A549 (cell line): ENCODE results near the gene ABCA13. TPM values are rescaled to one million over a fixed set of nuclear protein-coding genes. Genes with fewer than 3 reads are reported as not detected.

Source experiments
- ATAC-seq, 2 experiments: fragments of 200-7000 bp in 1 of 2; fragments of >200 bp in 1 of 2; cut with Nextera tagmentation in 1 of 2; cut with Tn5 transposase in 1 of 2; 3 replicates each; pipeline versions ENCODE4 v1.8.0 to v1.9.1; 2018 to 2020; ENCODE audit warnings: mild to moderate bottlenecking in 1 of 2, moderate library complexity in 1 of 2
- CTCF ChIA-PET: fragments of 300-600 bp; sonication (Branson Sonifier 250); formaldehyde crosslinking; extraction: SDS; loops from one replicate; lab custom pipeline; 2021; ENCODE audit warnings: antibody characterized with exemption, inconsistent platforms; lab: Yijun Ruan, JAX
- POLR2A ChIA-PET: fragments of 350-600 bp; formaldehyde crosslinking; extraction: SDS; loops from one replicate; lab custom pipeline; 2021; ENCODE audit warnings: antibody characterized with exemption, inconsistent platforms; lab: Yijun Ruan, JAX
- DNase-seq, 2 experiments: peaks; one replicate each; pipeline versions ENCODE4 v3.0.0 to v3.0.0-alpha.2; 2011 to 2016; ENCODE audit warnings: low read depth in 1 of 2, low spot score in 1 of 2
- FAIRE-seq: peaks from 2 replicates; lab custom pipeline; 2011; peaks lifted over from hg19 to GRCh38; lab: Jason Lieb, UNC
- H3K27ac ChIP-seq, 2 experiments: fragments of >200 bp; sonication (Bioruptor Twin); formaldehyde crosslinking; 3 replicates each; pipeline ENCODE4 v1.5.1; 2016 to 2017
- H3K4me1 ChIP-seq: fragments of >200 bp; sonication (Bioruptor Twin); formaldehyde crosslinking; 3 replicates; pipeline ENCODE4 v1.6.1; 2016
- H3K4me2 ChIP-seq: fragments of >200 bp; sonication (Bioruptor Twin); formaldehyde crosslinking; 3 replicates; pipeline ENCODE4 v1.6.1; 2016
- H3K4me3 ChIP-seq: fragments of >200 bp; sonication (Bioruptor Twin); formaldehyde crosslinking; 3 replicates; pipeline ENCODE4 v1.5.1; 2016
- H3K9me3 ChIP-seq: fragments of >200 bp; sonication (Bioruptor Twin); formaldehyde crosslinking; 3 replicates; pipeline ENCODE4 v1.6.1; 2016
- BHLHE40 ChIP-seq: IDR thresholded peaks from 2 replicates; pipeline ENCODE4 v1.6.1; 2012; ENCODE audit warnings: low read depth, low read length, inconsistent platforms
- CEBPB ChIP-seq, 2 experiments: fragments of >200 bp in 1 of 2; sonication (Bioruptor Twin) in 1 of 2; formaldehyde crosslinking in 1 of 2; IDR thresholded peaks; 2 replicates each; pipeline ENCODE4 v1.6.1; 2012 to 2016
- CHD2 ChIP-seq: fragments of 150-350 bp; IDR thresholded peaks from 2 replicates; pipeline ENCODE4 v1.6.1; 2014; ENCODE audit warnings: low read length; ENCODE audit not compliant: partially characterized antibody
- CTCF ChIP-seq: fragments of >200 bp; sonication (Bioruptor Twin); formaldehyde crosslinking; IDR thresholded peaks from 3 replicates; pipeline ENCODE4 v1.5.1; 2016
- EHMT2 ChIP-seq: fragments of 200-600 bp; sonication (generic); IDR thresholded peaks from 2 replicates; pipeline ENCODE4 v1.6.1; 2016; ENCODE audit warnings: antibody characterized with exemption, low read depth, mild to moderate bottlenecking, moderate library complexity
- FOSL2 ChIP-seq, 2 experiments: fragments of 450-650 bp in 1 of 2; fragments of >200 bp in 1 of 2; sonication (Bioruptor Twin) in 1 of 2; formaldehyde crosslinking; IDR thresholded peaks; 2 replicates each; pipeline versions ENCODE4 v1.5.0 to v1.6.1; 2016 to 2020; ENCODE audit warnings: mild to moderate bottlenecking in 1 of 2, moderate library complexity in 1 of 2
- GATA3 ChIP-seq: IDR thresholded peaks from 2 replicates; pipeline ENCODE4 v1.6.1; 2012; ENCODE audit warnings: borderline replicate concordance
- HMGXB4 ChIP-seq: fragments of 250-450 bp; sonication (Bioruptor Pico); IDR thresholded peaks from 2 replicates; pipeline ENCODE4 v1.5.0; 2021; ENCODE audit warnings: mild to moderate bottlenecking, moderate library complexity, borderline replicate concordance
- HOXB13 ChIP-seq: fragments of 250-450 bp; sonication (Bioruptor Pico); IDR thresholded peaks from 2 replicates; pipeline ENCODE4 v1.5.0; 2020; ENCODE audit warnings: low read depth, mild to moderate bottlenecking, moderate library complexity
- HOXB5 ChIP-seq: fragments of 250-450 bp; sonication (Bioruptor Pico); IDR thresholded peaks from 2 replicates; pipeline ENCODE4 v1.5.0; 2020; ENCODE audit warnings: mild to moderate bottlenecking, moderate library complexity
- JUNB ChIP-seq: fragments of >200 bp; sonication (Bioruptor Twin); formaldehyde crosslinking; IDR thresholded peaks from 2 replicates; pipeline ENCODE4 v1.6.1; 2016
- KDM5A ChIP-seq: fragments of 200-600 bp; sonication (generic); IDR thresholded peaks from 2 replicates; pipeline ENCODE4 v1.6.1; 2016; ENCODE audit warnings: antibody characterized with exemption, mild to moderate bottlenecking
- MAFK ChIP-seq: fragments of 450-650 bp; IDR thresholded peaks from 2 replicates; pipeline ENCODE4 v1.6.1; 2014; ENCODE audit not compliant: partially characterized antibody
- MAZ ChIP-seq: fragments of 150-350 bp; IDR thresholded peaks from 2 replicates; pipeline ENCODE4 v1.6.1; 2014; ENCODE audit warnings: antibody characterized with exemption, low read depth, low read length, borderline replicate concordance
- NPAS2 ChIP-seq: fragments of 250-450 bp; sonication (Bioruptor Pico); IDR thresholded peaks from 2 replicates; pipeline ENCODE4 v1.8.0; 2022; ENCODE audit warnings: mild to moderate bottlenecking, moderate library complexity, borderline replicate concordance
- NR3C1 ChIP-seq: fragments of >200 bp; sonication (Bioruptor Twin); formaldehyde crosslinking; IDR thresholded peaks from 3 replicates; pipeline ENCODE4 v1.6.1; 2017
- PBX3 ChIP-seq: IDR thresholded peaks from 2 replicates; pipeline ENCODE4 v1.6.1; 2012
- POLR2A ChIP-seq: IDR thresholded peaks from 2 replicates; pipeline ENCODE4 v1.6.1; 2012; ENCODE audit warnings: mild to moderate bottlenecking, low read length
- RAD21 ChIP-seq, 2 experiments: fragments of >200 bp in 1 of 2; sonication (Bioruptor Twin) in 1 of 2; formaldehyde crosslinking in 1 of 2; IDR thresholded peaks in 1 of 2; conservative IDR thresholded peaks in 1 of 2; 2 replicates in 1 of 2; 3 replicates in 1 of 2; pipeline ENCODE4 v1.6.1; 2012 to 2018; ENCODE audit warnings: inconsistent platforms in 1 of 2
- USF2 ChIP-seq: fragments of 450-650 bp; IDR thresholded peaks from 2 replicates; pipeline ENCODE4 v1.6.1; 2014; ENCODE audit warnings: antibody characterized with exemption
- ZSCAN20 ChIP-seq: fragments of 250-450 bp; sonication (Bioruptor Pico); IDR thresholded peaks from 2 replicates; pipeline ENCODE4 v1.8.0; 2022; ENCODE audit warnings: mild to moderate bottlenecking, moderate library complexity
- WGBS: methylation state at CpG from one replicate; pipeline ENCODE4 v1.1.6; 2017; ENCODE audit errors: missing lambda C conversion rate; 5-methylcytosine and 5-hydroxymethylcytosine counted together
- polyA plus RNA-seq, 4 experiments: library from polyadenylated mRNA; depleted of rRNA in 3 of 4; stranded (reverse); fragments of >200 nt; fragmentation: RNase III in 1 of 4; extraction: RNeasy Plus Mini Kit Qiagen cat#74134 plus additional on column Dnase treatment in 1 of 4; gene quantifications; 2 replicates in 3 of 4; 3 replicates in 1 of 4; pipeline ENCODE4 v1.2.3, GENCODE V29; 2011 to 2017

ABCA13 gene
- polyA plus RNA-seq, 2 of the 4 experiments (the other 2 are of a cell fraction), result 0.01 TPM; not detected in 1

GRCh38 chr7:48419401-48419800 lies 248.1 kb downstream of the ABCA13 start:
- no peak overlapping the region for H3K27ac ChIP-seq
- no peak overlapping the region for H3K4me3 ChIP-seq
- no peaks in the 10 kb centered on the region for H3K9me3 ChIP-seq
- no peaks in the 10 kb centered on the region for H3K4me1 ChIP-seq
- CTCF ChIA-PET, result no interaction called here
- ATAC-seq, result no peak
- DNase-seq, result no peak
- no peak for TF ChIP-seq HOXB5 (CRISPR knock-in tag)
- no peak for TF ChIP-seq USF2
- TF ChIP-seq KDM5A, result no peak
- no peak for TF ChIP-seq CHD2
- no peak for TF ChIP-seq RAD21 (conservative IDR thresholded peaks at IDR 0.05 in 1 of 2, IDR thresholded peaks at IDR 0.05 in 1 of 2)
- no peak for TF ChIP-seq MAFK
- TF ChIP-seq JUNB, result no peak
- no peak for TF ChIP-seq POLR2A
- TF ChIP-seq, all 56 proteins: peak for 0
- WGBS, result 34% methylated on average over 2 of the region's 2 CpGs
- FAIRE-seq, result no peak
- POLR2A ChIA-PET, result no interaction called here
- H3K4me2 ChIP-seq, result no peak overlapping the region

GRCh38 chr7:48420206-48420605 lies 248.9 kb downstream of the ABCA13 start:
- H3K27ac ChIP-seq, result no peak overlapping the region
- no peaks in the 10 kb centered on the region for H3K9me3 ChIP-seq
- ATAC-seq (no peak), FAIRE-seq (no peak), DNase-seq (no peak)
- no peak overlapping the region for H3K4me2 ChIP-seq
- ChIA-PET POLR2A (no interaction called here), CTCF (no interaction called here)
- no peaks in the 10 kb centered on the region for H3K4me1 ChIP-seq
- no peak for TF ChIP-seq HMGXB4 (CRISPR knock-in tag)
- TF ChIP-seq BHLHE40, result no peak
- no peak for TF ChIP-seq HOXB5 (CRISPR knock-in tag)
- no peak for TF ChIP-seq EHMT2
- TF ChIP-seq PBX3, result no peak
- no peak for TF ChIP-seq CHD2
- TF ChIP-seq NPAS2 (CRISPR knock-in tag), result no peak
- WGBS, result 0% methylated on average over 1 of the region's 1 CpG
- H3K4me3 ChIP-seq, result no peak overlapping the region

GRCh38 chr7:48421357-48421756 lies 250.1 kb downstream of the ABCA13 start:
- CTCF ChIA-PET, result no interaction called here
- TF ChIP-seq CHD2, result no peak
- TF ChIP-seq NR3C1, result no peak
- TF ChIP-seq FOSL2 (IDR thresholded peaks at IDR 0.05), result no peak
- TF ChIP-seq FOSL2 (CRISPR knock-in tag; IDR thresholded peaks at IDR 0.05), result no peak
- TF ChIP-seq MAZ, result no peak
- no peak for TF ChIP-seq GATA3
- TF ChIP-seq CEBPB (IDR thresholded peaks at IDR 0.05), result no peak
- TF ChIP-seq HOXB13 (CRISPR knock-in tag), result no peak
- no peak for TF ChIP-seq CTCF
- TF ChIP-seq RAD21 (conservative IDR thresholded peaks at IDR 0.05 in 1 of 2, IDR thresholded peaks at IDR 0.05 in 1 of 2), result no peak
- TF ChIP-seq ZSCAN20 (CRISPR knock-in tag), result no peak
- Histone ChIP-seq H3K4me2 (no peak overlapping the region), H3K4me1 (no peaks in the 10 kb centered on the region), H3K4me3 (no peak overlapping the region), H3K27ac (no peak overlapping the region), H3K9me3 (no peaks in the 10 kb centered on the region)
- FAIRE-seq (no peak), DNase-seq (no peak), ATAC-seq (no peak)
- 64% methylated on average over 1 of the region's 1 CpG for WGBS
- POLR2A ChIA-PET, result no interaction called here
